ENCODE measurements around the gene FGFR3. TPM values are rescaled to one million over a fixed set of nuclear protein-coding genes. Genes with fewer than 3 reads are reported as not detected.

The FGFR3 gene
- total and polyA plus RNA-seq, 11 donors, result 1.1 to 4.6 (median 2.3) TPM

- no peaks in the 10 kb centered on the region for H3K9me3 ChIP-seq
- peaks cover 0 to 7% (median 0%) of the 10 kb centered on the region in 9 donors for H3K27me3 ChIP-seq
- H3K4me1 ChIP-seq, result peaks cover 0 to 22% (median 9%) of the 10 kb centered on the region in 12 donors
- intact Hi-C loops (cut with DNase I), result no loop called here
- no peak for ATAC-seq
- TF ChIP-seq CTCF (IDR thresholded peaks at IDR 0.05), result no peak
- TF ChIP-seq POLR2A (IDR thresholded peaks at IDR 0.05), result no peak
- 80 to 94% (median 89%) methylated on average over 10 to 18 of the region's 18 CpGs for WGBS, 4 donors
- no peak for DNase-seq
- no peak overlapping the region for H3K27ac ChIP-seq
- no peaks in the 10 kb centered on the region for H3K36me3 ChIP-seq
- no peak overlapping the region for H3K4me3 ChIP-seq
Measured at GRCh38 chr4:1750381-1751154, 42.5 kb upstream of the FGFR3 start.

GRCh38 chr4:1751155-1751918 lies 41.8 kb upstream of the FGFR3 start:
- no peak overlapping the region for H3K4me3 ChIP-seq
- no peaks in the 10 kb centered on the region for H3K36me3 ChIP-seq
- peaks cover 0 to 22% (median 9%) of the 10 kb centered on the region in 12 donors for H3K4me1 ChIP-seq
- 92 to 96% (median 94%) methylated on average over 12 to 31 of the region's 31 CpGs for WGBS, 4 donors
- ATAC-seq, result no peak
- DNase-seq, result no peak
- H3K9me3 ChIP-seq, result no peaks in the 10 kb centered on the region
- no peak for TF ChIP-seq POLR2A (IDR thresholded peaks at IDR 0.05)
- TF ChIP-seq CTCF (IDR thresholded peaks at IDR 0.05), result no peak
- intact Hi-C loops (cut with DNase I), result no loop called here
- H3K27ac ChIP-seq, result no peak overlapping the region
- H3K27me3 ChIP-seq, result peaks cover 0 to 7% (median 0%) of the 10 kb centered on the region in 9 donors

GRCh38 chr4:1751919-1752283 lies 41.2 kb upstream of the FGFR3 start:
- Histone ChIP-seq H3K4me3 (no peak overlapping the region), H3K27me3 (peaks cover 0 to 7% (median 0%) of the 10 kb centered on the region in 9 donors), H3K9me3 (no peaks in the 10 kb centered on the region), H3K27ac (no peak overlapping the region), H3K4me1 (peaks cover 0 to 22% (median 9%) of the 10 kb centered on the region in 12 donors), H3K36me3 (no peaks in the 10 kb centered on the region)
- 65 to 84% (median 76%) methylated on average over 3 to 8 of the region's 8 CpGs for WGBS, 4 donors
- no peak for TF ChIP-seq POLR2A (IDR thresholded peaks at IDR 0.05)
- DNase-seq, result no peak
- peak in 1 of 4 donors; percentile 8 for ATAC-seq
- intact Hi-C loops (cut with DNase I), result no loop called here

- no peak for DNase-seq
Measured at GRCh38 chr4:1752284-1753041, 40.6 kb upstream of the FGFR3 start.

More at GRCh38 chr4:1752284-1753041, 40.6 kb upstream of the FGFR3 start:
- H3K9me3 ChIP-seq, result no peaks in the 10 kb centered on the region
- TF ChIP-seq CTCF (IDR thresholded peaks at IDR 0.05) (no peak), POLR2A (IDR thresholded peaks at IDR 0.05) (no peak)
- H3K27ac ChIP-seq, result peak overlapping the region in 2 of 12 donors; percentile 2 to 9
- intact Hi-C loops (cut with DNase I), result no loop called here
- H3K36me3 ChIP-seq, result no peaks in the 10 kb centered on the region
- 37 to 51% (median 48%) methylated on average over 14 to 35 of the region's 35 CpGs for WGBS, 4 donors
- peak in 2 of 4 donors; percentile 4 to 27 for ATAC-seq
- H3K4me1 ChIP-seq, result peaks cover 0 to 22% (median 9%) of the 10 kb centered on the region in 12 donors
- H3K4me3 ChIP-seq, result peak overlapping the region in 1 of 12 donors; percentile 26
- peaks cover 0 to 7% (median 0%) of the 10 kb centered on the region in 9 donors for H3K27me3 ChIP-seq

Data from heart left ventricle (tissue), 16 donors.